PC-3 (cell line): ENCODE results near the gene KIF6. TPM values are rescaled to one million over a fixed set of nuclear protein-coding genes. Genes with fewer than 3 reads are reported as not detected.

Experiments
- ATAC-seq: fragments of 200-7000 bp; cut with Tn5 transposase; 2 replicates; pipeline ENCODE4 v1.9.1; 2020; ENCODE audit warnings: mild to moderate bottlenecking, moderate library complexity
- BruUV-seq: library from RNA; stranded (reverse); fragments of 400-500 nt; replicated peaks from 2 replicates; lab custom pipeline; 2021; lab: Mats Ljungman, UMichigan
- CTCF ChIA-PET: fragments of 300-600 bp; sonication (Branson Sonifier 250); formaldehyde crosslinking; loops from one replicate; lab custom pipeline; 2022; ENCODE audit warnings: antibody characterized with exemption; lab: Charles Lee
- POLR2A ChIA-PET: fragments of 300-600 bp; sonication (Branson Sonifier 250); formaldehyde crosslinking; loops from one replicate; lab custom pipeline; 2022; ENCODE audit warnings: antibody characterized with exemption; ENCODE audit not compliant: unreplicated experiment; lab: Charles Lee
- DNase-seq: peaks from one replicate; pipeline ENCODE4 v3.0.0-alpha.2; 2015
- H2AFZ ChIP-seq: fragments of 300-600 bp; sonication (generic); 2 replicates; pipeline ENCODE4 v1.6.0; 2016; ENCODE audit warnings: antibody characterized with exemption, low read length
- H3F3A ChIP-seq: fragments of 300-600 bp; sonication (generic); one replicate; pipeline ENCODE4 v1.6.0; 2017; ENCODE audit warnings: antibody characterized with exemption, low read length, control low read depth, mild to moderate bottlenecking; ENCODE audit not compliant: unreplicated experiment
- H3K27ac ChIP-seq: fragments of 300-600 bp; sonication (generic); 2 replicates; pipeline ENCODE4 v1.5.1; 2016; ENCODE audit warnings: mild to moderate bottlenecking, low read length
- H3K27me3 ChIP-seq: fragments of 300-600 bp; sonication (generic); 2 replicates; pipeline ENCODE4 v1.6.1; 2016; ENCODE audit warnings: low read length, mixed read lengths
- H3K36me3 ChIP-seq: fragments of 300-600 bp; sonication (generic); 2 replicates; pipeline ENCODE4 v1.6.1; 2016; ENCODE audit warnings: low read depth, mixed run types, low read length, mixed read lengths
- H3K4me1 ChIP-seq: fragments of 300-600 bp; sonication (generic); 2 replicates; pipeline ENCODE4 v1.5.1; 2016; ENCODE audit warnings: low read length; ENCODE audit not compliant: insufficient read depth
- H3K4me2 ChIP-seq: fragments of 300-600 bp; sonication (generic); 2 replicates; pipeline ENCODE4 v1.6.0; 2016; ENCODE audit warnings: low read length
- H3K4me3 ChIP-seq: fragments of 300-600 bp; sonication (generic); 2 replicates; pipeline ENCODE4 v1.5.1; 2016; ENCODE audit warnings: mild to moderate bottlenecking, low read length, mixed read lengths
- H3K79me2 ChIP-seq: fragments of 300-600 bp; sonication (generic); 2 replicates; pipeline ENCODE4 v1.6.1; 2017; ENCODE audit warnings: low read length, mixed read lengths
- H3K9ac ChIP-seq: fragments of 300-600 bp; sonication (generic); 2 replicates; pipeline ENCODE4 v1.6.0; 2016; ENCODE audit warnings: mild to moderate bottlenecking, low read length
- H3K9me2 ChIP-seq: fragments of 300-600 bp; sonication (generic); replicated peaks from 2 replicates; pipeline ENCODE4 v1.6.1; 2016; ENCODE audit warnings: mixed run types, low read length, mixed read lengths
- H3K9me3 ChIP-seq: fragments of 300-600 bp; sonication (generic); 2 replicates; pipeline ENCODE4 v1.6.1; 2016; ENCODE audit warnings: low read length, mixed read lengths
- H4K20me1 ChIP-seq: fragments of 300-600 bp; sonication (generic); 2 replicates; pipeline ENCODE4 v1.6.1; 2016; ENCODE audit warnings: low read length, mixed read lengths
- EZH2 ChIP-seq: fragments of 300-600 bp; sonication (generic); IDR thresholded peaks from one replicate; pipeline ENCODE4 v1.6.1; 2017; ENCODE audit warnings: antibody characterized with exemption, mild to moderate bottlenecking, low read length; ENCODE audit not compliant: unreplicated experiment
- EZH2phosphoT487 ChIP-seq: fragments of 300-600 bp; sonication (generic); IDR thresholded peaks from 2 replicates; pipeline ENCODE4 v1.6.1; 2018; ENCODE audit warnings: mild to moderate bottlenecking, antibody characterized with exemption, low read length, borderline replicate concordance
- intact Hi-C: fragments of 100-400 bp; cut with micrococcal nuclease; formaldehyde crosslinking; loops from 2 replicates; pipeline ENCODE4 v1.9.0; 2023
- total RNA-seq: library from RNA; depleted of rRNA; stranded (reverse); fragments of >200 nt; gene quantifications from 2 replicates; pipeline ENCODE4 v1.2.3, GENCODE V29; 2014
- TF ChIP-seq, protein P1 (sequence below): fragments of 300-600 bp; sonication (generic); conservative IDR thresholded peaks from 2 replicates; pipeline ENCODE4 v1.5.1; 2017; ENCODE audit warnings: antibody characterized with exemption, low read depth, mild to moderate bottlenecking, low read length

KIF6 gene
- total RNA-seq, 1 experiment from 2014 or later, result 0.07 TPM

DNA sequence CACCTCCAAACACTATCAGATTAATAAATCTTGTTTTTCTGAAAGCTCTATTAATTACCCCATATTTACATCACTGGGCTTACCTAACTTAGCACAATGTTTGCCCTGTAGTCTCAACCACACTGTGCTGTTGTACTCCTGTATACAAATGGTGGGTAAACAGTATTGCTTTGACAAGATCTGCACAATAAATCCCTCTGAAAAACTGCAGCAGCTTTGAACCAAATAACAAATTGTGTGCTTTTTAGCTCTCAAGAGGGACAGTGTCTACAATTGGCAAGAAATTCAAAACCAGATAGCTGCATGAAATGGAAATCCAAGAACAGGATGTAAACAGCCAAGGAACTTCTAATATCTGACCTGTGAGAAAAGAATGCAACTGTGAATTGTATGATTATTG is 10.4 kb downstream of the KIF6 start:
- no peak for DNase-seq
- Histone ChIP-seq H3K4me2 (no peak overlapping the region), H3K79me2 (no peaks in the 10 kb centered on the region), H3K27ac (no peak overlapping the region), H3K27me3 (peaks cover 4% of the 10 kb centered on the region; the same call in 1 of the 2 replicates), H3K9me3 (no peaks in the 10 kb centered on the region), H3K9me2 (no peaks in the 10 kb centered on the region), H2AFZ (no peak overlapping the region), H3K36me3 (no peaks in the 10 kb centered on the region), H3F3A (no peaks in the 10 kb centered on the region), H4K20me1 (no peaks in the 10 kb centered on the region), H3K9ac (no peak overlapping the region), H3K4me1 (no peaks in the 10 kb centered on the region), H3K4me3 (no peak overlapping the region)
- ChIA-PET CTCF (no interaction called here), POLR2A (no interaction called here)
- BruUV-seq, result no TSS peak
- intact Hi-C loops, result no loop called here
- TF ChIP-seq, protein P1, sequence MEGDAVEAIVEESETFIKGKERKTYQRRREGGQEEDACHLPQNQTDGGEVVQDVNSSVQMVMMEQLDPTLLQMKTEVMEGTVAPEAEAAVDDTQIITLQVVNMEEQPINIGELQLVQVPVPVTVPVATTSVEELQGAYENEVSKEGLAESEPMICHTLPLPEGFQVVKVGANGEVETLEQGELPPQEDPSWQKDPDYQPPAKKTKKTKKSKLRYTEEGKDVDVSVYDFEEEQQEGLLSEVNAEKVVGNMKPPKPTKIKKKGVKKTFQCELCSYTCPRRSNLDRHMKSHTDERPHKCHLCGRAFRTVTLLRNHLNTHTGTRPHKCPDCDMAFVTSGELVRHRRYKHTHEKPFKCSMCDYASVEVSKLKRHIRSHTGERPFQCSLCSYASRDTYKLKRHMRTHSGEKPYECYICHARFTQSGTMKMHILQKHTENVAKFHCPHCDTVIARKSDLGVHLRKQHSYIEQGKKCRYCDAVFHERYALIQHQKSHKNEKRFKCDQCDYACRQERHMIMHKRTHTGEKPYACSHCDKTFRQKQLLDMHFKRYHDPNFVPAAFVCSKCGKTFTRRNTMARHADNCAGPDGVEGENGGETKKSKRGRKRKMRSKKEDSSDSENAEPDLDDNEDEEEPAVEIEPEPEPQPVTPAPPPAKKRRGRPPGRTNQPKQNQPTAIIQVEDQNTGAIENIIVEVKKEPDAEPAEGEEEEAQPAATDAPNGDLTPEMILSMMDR, result no peak
- TF ChIP-seq EZH2, result no peak
- ATAC-seq, result no peak

DNA sequence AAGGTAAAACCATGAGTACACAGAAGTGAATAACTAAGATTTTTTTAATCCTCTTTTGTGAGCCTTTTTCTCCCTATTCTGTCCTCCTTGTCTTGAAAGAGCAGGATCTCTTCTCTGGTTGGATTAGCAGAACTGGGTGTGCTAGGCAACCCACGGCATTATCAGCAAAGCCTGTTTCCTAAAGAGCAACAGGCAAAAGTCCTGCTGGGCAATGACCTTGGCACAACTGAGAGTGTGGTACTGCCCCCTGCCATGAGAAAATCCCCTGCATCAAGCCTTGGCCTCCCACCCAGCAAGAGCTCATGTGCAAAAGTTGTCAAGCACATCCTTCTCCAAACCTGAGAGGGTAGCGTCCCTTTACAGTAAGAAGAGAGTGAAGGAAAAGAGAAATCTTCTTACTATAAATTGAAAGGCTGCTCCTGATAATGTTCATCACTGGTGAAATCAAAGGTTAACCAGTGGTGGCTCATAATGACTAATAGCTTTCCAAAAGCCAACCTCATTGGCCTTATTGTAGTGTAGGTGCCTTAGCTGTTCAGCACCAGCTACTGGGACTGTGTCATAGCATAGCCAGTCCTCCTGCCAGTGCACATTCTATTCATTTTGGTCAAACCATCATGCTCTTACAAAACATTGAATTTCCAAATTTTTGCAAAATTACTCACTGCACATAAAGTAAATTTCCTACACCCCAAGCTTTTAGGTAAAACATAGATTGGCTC is 17.1 kb downstream of the KIF6 start:
- H3K9me2 ChIP-seq, result no peaks in the 10 kb centered on the region
- ATAC-seq (no peak), DNase-seq (no peak)
- no peaks in the 10 kb centered on the region for H3K79me2 ChIP-seq
- H3K36me3 ChIP-seq, result no peaks in the 10 kb centered on the region
- H3K4me3 ChIP-seq, result no peak overlapping the region
- BruUV-seq, result no TSS peak
- ChIA-PET POLR2A (no interaction called here), CTCF (no interaction called here)
- H2AFZ ChIP-seq, result no peak overlapping the region
- H3K4me1 ChIP-seq, result no peaks in the 10 kb centered on the region
- no peak overlapping the region for H3K27ac ChIP-seq
- H3K9me3 ChIP-seq, result no peaks in the 10 kb centered on the region
- H3K9ac ChIP-seq, result no peak overlapping the region
- intact Hi-C loops, result no loop called here
- no peaks in the 10 kb centered on the region for H4K20me1 ChIP-seq
- TF ChIP-seq EZH2phosphoT487 (no peak), EZH2 (no peak)
- TF ChIP-seq, protein P1, result no peak
- H3K4me2 ChIP-seq, result no peak overlapping the region
- no peaks in the 10 kb centered on the region for H3F3A ChIP-seq
- H3K27me3 ChIP-seq, result peaks cover 4% of the 10 kb centered on the region; the same call in 1 of the 2 replicates

DNA sequence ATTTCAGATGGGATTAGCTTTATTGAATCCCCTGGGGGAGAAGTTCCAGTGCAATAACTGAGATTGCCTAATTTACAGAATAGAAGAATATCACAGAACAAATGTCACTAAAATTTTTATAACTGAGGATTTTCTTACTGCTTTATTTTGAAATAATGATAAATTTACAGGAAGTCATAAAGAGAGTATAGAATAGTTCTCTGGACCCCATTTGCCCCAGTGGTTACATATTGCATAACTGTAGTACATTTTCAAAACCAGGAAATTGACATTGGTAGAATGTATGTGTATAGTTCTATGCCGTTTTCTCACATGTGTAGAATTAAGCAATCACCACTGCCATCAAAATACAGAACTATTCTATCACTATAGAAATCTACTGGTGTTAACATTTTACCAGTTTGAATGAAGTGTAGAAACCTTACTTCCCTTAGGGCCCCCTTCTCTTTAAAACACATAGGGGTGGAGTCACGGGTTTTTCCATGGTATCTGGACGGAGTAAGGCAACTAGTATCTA is 18.3 kb downstream of the KIF6 start:
- Histone ChIP-seq H3K27ac (no peak overlapping the region), H3K4me2 (no peak overlapping the region), H3K9me3 (no peaks in the 10 kb centered on the region), H3K27me3 (peaks cover 1% of the 10 kb centered on the region; the same call in 1 of the 2 replicates), H3K4me3 (no peak overlapping the region), H3K79me2 (no peaks in the 10 kb centered on the region), H3F3A (no peaks in the 10 kb centered on the region), H3K9me2 (no peaks in the 10 kb centered on the region), H3K36me3 (no peaks in the 10 kb centered on the region), H3K4me1 (no peaks in the 10 kb centered on the region), H4K20me1 (no peaks in the 10 kb centered on the region), H3K9ac (no peak overlapping the region), H2AFZ (no peak overlapping the region)
- CTCF ChIA-PET, result no interaction called here
- no peak for ATAC-seq
- DNase-seq, result no peak
- intact Hi-C loops, result no loop called here
- POLR2A ChIA-PET, result no interaction called here
- BruUV-seq, result no TSS peak
- TF ChIP-seq EZH2 (no peak), EZH2phosphoT487 (no peak)
- TF ChIP-seq, protein P1, result no peak
